ENCODE measurements around the gene AHDC1.

Gene AHDC1

GRCh38 chr1:27574871-27575831, 28.8 kb downstream of the AHDC1 start:
- no peak for DNase-seq

- no peak for DNase-seq
These were observed 29.8 kb downstream of the AHDC1 start for GRCh38 chr1:27574001-27574781.

GRCh38 chr1:27572679-27573426, 31.1 kb downstream of the AHDC1 start:
- DNase-seq, result no peak

- no peak for DNase-seq
These were observed 31.8 kb downstream of the AHDC1 start for GRCh38 chr1:27572019-27572678.

GRCh38 chr1:27571439-27572018, 32.4 kb downstream of the AHDC1 start:
- DNase-seq, result no peak

GRCh38 chr1:27570784-27571183, 33.2 kb downstream of the AHDC1 start:
- DNase-seq, result no peak

- no peak for DNase-seq
These were observed 33.6 kb downstream of the AHDC1 start for GRCh38 chr1:27570356-27570755.

GRCh38 chr1:27569506-27570291, 34.2 kb downstream of the AHDC1 start:
- DNase-seq, result no peak

GRCh38 chr1:27569088-27569460, 34.9 kb downstream of the AHDC1 start:
- DNase-seq, result peak in 1 of 2 donors; percentile 18

GRCh38 chr1:27568300-27569087, 35.5 kb downstream of the AHDC1 start:
- peak; percentile 95 to 96 for DNase-seq

GRCh38 chr1:27567971-27568299, 36.0 kb downstream of the AHDC1 start:
- no peak for DNase-seq

- no peak for DNase-seq
These were observed 36.8 kb downstream of the AHDC1 start for GRCh38 chr1:27567146-27567526.

GRCh38 chr1:27566462-27567145, 37.3 kb downstream of the AHDC1 start:
- no peak for DNase-seq

- DNase-seq, result no peak
These were observed 39.0 kb downstream of the AHDC1 start for GRCh38 chr1:27564710-27565649.

GRCh38 chr1:27563591-27564471, 40.1 kb downstream of the AHDC1 start:
- no peak for DNase-seq

GRCh38 chr1:27563341-27563590, 40.7 kb downstream of the AHDC1 start:
- DNase-seq, result no peak

- no peak for DNase-seq
These were observed 41.2 kb downstream of the AHDC1 start for GRCh38 chr1:27562534-27563340.

Measured in CD4-positive, alpha-beta T cell treated with Interleukin-4 for 1 hour (primary cell).